Measurements from ENCODE around the gene COTL1. TPM values are rescaled to one million over a fixed set of nuclear protein-coding genes. Genes with fewer than 3 reads are reported as not detected.
A peak's percentile ranks its signal among the peaks of the same experiment; 100 is the strongest.

The COTL1 gene
- total RNA-seq, 1 experiment from 2014 or later: 102 TPM

DNA sequence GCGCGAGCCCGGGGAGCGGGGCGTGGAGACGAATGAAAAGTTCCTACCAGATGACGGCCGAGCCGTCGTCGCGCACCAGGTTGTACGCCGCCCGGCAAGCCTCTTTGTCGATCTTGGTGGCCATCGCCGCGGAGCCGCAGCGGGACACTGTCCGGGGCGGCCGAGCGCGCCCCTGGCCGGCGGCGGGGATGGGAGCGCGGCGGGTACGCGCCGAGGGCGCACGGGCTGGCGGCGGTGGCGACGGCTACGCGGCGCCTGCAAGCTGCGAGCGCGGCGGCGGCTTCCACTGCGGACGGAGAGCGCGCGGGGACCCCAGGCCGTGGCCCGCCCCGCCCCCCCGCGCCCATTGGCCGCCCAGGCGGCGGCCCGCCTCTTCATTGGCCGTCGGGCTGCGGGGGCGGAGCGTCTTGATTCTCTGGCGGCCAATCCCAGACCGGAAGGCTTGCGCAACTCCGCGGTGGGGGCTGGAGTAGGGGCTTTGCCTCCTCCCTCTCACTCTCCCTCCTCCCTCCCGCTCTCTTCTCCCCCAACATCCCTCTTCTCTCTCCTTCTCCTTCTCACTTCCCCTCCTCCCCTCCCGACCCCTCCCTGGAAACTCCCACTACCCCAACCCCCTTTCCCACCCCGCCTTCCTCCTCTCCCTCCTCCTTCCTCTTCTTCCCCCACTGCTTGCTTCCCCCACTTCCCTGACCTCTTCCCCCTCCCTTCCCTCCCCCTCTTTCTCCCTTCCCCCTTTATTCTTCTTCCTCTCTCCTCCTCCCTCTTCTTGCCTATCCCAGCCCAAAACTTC, at the start of gene COTL1 (continued):
- TF ChIP-seq STAT6 (CRISPR knock-in tag; conservative IDR thresholded peaks at IDR 0.05; ENCODE audit: low read depth) (no peak), NR2C2 (CRISPR knock-in tag; IDR thresholded peaks at IDR 0.05) (no peak), KAT7 (CRISPR knock-in tag; IDR thresholded peaks at IDR 0.05; ENCODE audit: borderline replicate concordance) (peak; percentile 93; the same call in 1 of the 2 replicates), GABPB1 (CRISPR knock-in tag; IDR thresholded peaks at IDR 0.05) (no peak), ZNF512 (CRISPR knock-in tag; IDR thresholded peaks at IDR 0.05; ENCODE audit: borderline replicate concordance) (no peak), PRRX2 (CRISPR knock-in tag; IDR thresholded peaks at IDR 0.05) (no peak), EMX1 (CRISPR knock-in tag; IDR thresholded peaks at IDR 0.05) (no peak), ATF1 (CRISPR knock-in tag; IDR thresholded peaks at IDR 0.05) (no peak; the same call in 1 of the 2 replicates), JUN (CRISPR knock-in tag; IDR thresholded peaks at IDR 0.05) (no peak), MAX (CRISPR knock-in tag; IDR thresholded peaks at IDR 0.05) (no peak; the same call in 1 of the 2 replicates), USF2 (CRISPR knock-in tag; IDR thresholded peaks at IDR 0.05) (no peak), NFE2L1 (CRISPR knock-in tag; IDR thresholded peaks at IDR 0.05) (no peak), MLX (CRISPR knock-in tag; IDR thresholded peaks at IDR 0.05) (no peak), ZSCAN18 (CRISPR knock-in tag; IDR thresholded peaks at IDR 0.05) (no peak), ARID4B (CRISPR knock-in tag; IDR thresholded peaks at IDR 0.05; ENCODE audit: borderline replicate concordance) (no peak), IRF2 (CRISPR knock-in tag; IDR thresholded peaks at IDR 0.05; ENCODE audit: borderline replicate concordance, low read depth) (no peak), GTF2I (CRISPR knock-in tag; conservative IDR thresholded peaks at IDR 0.05) (no peak), ETV6 (CRISPR knock-in tag; IDR thresholded peaks at IDR 0.05) (no peak), IRF1 (CRISPR knock-in tag; IDR thresholded peaks at IDR 0.05) (no peak), SOX15 (CRISPR knock-in tag; IDR thresholded peaks at IDR 0.05) (no peak), ZNF232 (CRISPR knock-in tag; IDR thresholded peaks at IDR 0.05) (no peak), OVOL2 (CRISPR knock-in tag; IDR thresholded peaks at IDR 0.05; ENCODE audit: borderline replicate concordance) (no peak)
- TF ChIP-seq, protein P1, sequence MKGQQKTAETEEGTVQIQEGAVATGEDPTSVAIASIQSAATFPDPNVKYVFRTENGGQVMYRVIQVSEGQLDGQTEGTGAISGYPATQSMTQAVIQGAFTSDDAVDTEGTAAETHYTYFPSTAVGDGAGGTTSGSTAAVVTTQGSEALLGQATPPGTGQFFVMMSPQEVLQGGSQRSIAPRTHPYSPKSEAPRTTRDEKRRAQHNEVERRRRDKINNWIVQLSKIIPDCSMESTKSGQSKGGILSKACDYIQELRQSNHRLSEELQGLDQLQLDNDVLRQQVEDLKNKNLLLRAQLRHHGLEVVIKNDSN (CRISPR knock-in tag; IDR thresholded peaks at IDR 0.05): no peak
- TF ChIP-seq, protein P2, sequence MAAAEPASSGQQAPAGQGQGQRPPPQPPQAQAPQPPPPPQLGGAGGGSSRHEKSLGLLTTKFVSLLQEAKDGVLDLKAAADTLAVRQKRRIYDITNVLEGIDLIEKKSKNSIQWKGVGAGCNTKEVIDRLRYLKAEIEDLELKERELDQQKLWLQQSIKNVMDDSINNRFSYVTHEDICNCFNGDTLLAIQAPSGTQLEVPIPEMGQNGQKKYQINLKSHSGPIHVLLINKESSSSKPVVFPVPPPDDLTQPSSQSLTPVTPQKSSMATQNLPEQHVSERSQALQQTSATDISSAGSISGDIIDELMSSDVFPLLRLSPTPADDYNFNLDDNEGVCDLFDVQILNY (CRISPR knock-in tag; IDR thresholded peaks at IDR 0.05): no peak

All from WTC11 (cell line).